ENCODE measurements around the gene SMG9.

The SMG9 gene

DNA sequence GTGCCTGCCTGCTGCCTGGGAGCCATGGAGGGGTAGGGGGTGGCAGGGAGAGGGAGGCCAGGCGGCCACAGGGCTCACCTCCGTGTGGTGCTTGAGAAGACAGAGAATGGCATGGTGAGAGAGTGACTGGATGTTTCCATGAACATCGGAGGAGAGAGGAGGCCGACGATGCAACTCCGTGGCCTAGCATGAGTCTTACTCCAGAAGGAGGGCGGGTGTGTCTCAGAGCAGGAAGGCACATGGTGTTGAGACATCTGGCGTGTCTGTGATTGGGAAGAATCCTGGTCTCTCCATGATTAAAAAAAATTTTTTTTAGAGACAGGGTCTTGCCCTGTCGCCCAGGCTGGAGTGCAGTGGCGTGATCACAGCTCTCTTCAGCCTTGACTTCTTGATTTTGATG, 33.8 kb downstream of the SMG9 start:
- no peak for DNase-seq

DNA sequence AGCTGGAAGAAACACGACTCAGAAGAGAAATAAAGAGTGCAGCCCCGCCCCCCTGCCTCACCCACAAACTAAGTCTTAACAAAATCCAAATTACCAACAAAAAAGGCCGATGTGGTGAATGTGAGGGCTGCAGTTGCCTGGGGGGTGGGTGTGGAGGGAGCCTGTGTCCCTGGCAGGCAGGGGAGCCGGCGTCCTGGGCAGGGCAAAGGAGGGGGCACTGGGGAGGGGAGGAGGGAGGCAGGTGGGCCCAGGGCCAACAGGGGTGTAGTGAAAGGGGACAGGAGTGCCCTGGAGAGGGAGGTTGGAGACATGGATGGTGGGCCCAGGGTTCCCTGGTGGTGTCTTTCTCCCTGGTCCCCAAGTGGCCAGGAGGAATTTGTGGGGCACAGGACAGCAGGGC, 34.8 kb downstream of the SMG9 start:
- DNase-seq = no peak

DNA sequence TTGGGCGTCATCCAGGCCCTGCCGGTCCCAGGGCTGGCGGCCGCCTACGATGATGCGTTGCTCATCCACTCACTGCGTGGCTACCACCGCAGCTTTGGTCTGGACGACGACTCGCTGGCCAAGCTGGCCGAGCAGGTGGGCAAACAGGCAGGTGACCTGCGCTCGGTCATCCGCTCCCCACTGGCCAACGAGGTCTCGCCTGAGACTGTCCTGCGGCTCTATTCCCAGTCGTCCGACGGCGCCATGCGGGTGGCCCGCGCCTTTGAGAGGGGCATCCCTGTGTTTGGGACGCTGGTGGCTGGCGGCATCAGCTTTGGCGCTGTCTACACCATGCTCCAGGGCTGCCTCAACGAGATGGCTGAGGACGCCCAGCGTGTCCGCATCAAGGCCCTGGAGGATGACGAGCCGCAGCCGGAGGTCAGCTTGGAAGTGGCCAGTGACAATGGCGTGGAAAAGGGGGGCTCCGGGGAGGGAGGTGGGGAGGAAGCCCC, 35.3 kb downstream of the SMG9 start:
- no peak for DNase-seq

GRCh38 chr19:43718627-43719377, 36.0 kb downstream of the SMG9 start:
- no peak for DNase-seq

GRCh38 chr19:43715776-43716175, 39.0 kb downstream of the SMG9 start, which contains the start of gene IRGC:
TSS of gene IRGC (plus strand) at chr19:43716076. CDS start at chr19:43718559, 2,483 bp downstream.
- DNase-seq = no peak

GRCh38 chr19:43713208-43713607, 41.6 kb downstream of the SMG9 start:
- DNase-seq = no peak

- no peak for DNase-seq
Measured at GRCh38 chr19:43711751-43712355, 42.9 kb downstream of the SMG9 start.

GRCh38 chr19:43708716-43709115, 46.0 kb downstream of the SMG9 start:
- DNase-seq = no peak

- DNase-seq = no peak
Measured at GRCh38 chr19:43707158-43707712, 47.5 kb downstream of the SMG9 start.

DNA sequence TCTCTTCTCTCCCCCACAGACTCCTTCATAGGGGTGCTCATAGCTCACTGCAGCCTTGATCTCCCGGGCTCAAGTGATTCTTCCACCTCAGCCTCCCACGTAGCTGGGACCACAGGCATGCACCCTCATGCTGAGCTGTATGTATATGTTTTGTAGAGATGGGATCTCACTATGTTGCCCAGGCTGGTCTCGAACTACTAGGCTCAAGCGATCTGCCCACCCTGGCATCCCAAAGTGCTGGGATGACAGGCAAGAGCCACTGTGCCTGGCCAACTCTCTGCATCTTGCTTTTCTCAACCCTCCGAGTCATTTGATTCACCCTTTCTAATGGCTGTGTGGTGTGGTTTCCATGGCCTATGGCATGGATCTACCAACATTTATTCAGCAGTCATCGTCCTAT, 49.0 kb downstream of the SMG9 start:
- no peak for DNase-seq

- no peak for DNase-seq
Measured at GRCh38 chr19:43704002-43704705, 50.6 kb downstream of the SMG9 start.

DNA sequence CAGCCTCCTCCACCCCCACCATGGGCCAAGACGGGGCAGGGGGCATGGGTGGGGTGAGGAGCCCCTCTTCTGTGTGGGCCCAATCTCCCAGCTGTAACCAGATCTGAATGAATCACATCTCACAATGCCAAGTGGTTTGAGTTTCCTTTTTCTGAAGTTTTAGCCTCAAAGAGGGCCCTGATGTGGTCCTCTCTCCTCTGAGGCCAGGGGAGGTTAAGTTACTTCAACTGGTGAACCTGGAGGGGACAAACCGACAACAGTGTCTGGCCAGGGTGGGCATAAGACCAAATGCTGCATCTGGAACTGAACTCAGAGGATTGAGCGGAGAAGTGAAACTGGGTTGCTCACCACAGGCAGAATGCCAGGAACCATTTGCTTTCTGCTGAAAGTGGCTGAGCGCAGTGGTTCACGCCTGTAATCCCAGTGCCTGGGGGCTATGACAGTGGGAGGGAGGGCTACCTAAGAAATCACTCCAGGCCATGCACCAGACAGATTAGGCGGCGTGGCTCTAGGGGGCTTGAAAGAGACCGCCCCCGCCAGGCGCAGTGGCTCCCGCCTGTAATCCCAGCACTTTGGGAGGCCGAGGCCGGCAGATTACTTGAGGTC, 54.3 kb downstream of the SMG9 start:
- no peak for DNase-seq

DNA sequence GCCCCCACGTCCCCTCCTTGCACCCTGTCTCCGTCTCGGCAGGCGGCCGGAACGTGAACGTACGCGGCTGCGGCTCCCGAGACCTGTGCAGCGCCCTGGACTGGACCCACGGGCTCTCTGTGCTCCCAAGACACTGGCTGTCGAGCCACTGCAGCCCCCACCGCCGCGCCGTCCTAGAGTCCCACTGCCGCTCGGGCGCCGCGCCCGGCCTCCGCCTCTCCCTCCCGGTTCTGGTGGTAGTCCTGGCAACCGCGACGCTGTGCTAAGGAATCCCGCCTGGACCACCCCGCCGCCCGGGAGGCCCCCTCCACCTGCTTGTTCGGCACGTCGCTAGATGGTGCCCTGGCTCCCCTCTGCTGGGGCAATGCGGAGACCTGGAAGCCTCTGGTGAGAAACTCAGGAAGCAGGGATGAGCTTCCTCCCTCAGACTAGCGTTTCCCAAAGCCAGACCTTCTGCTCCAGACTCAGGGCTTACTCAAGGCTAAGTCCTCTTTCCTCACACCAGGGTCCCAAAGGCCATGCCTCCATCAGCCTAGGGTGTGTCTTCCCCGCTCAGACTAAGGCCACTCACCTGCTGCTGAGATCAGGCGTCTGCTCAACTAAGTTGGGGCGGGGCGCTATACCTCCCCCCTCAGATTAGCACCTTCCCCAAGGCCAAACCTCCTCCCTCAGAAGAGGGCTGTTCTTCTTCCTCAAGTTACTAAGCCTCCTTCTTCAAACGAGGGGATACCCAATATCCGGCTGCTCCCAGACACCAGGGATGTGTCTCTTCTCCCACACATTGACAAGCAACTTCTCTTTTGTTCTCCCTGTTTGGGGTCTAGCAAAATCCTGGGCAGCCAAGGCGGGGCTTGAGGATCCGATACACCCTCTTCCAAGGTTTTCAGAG, 55.0 kb downstream of the SMG9 start:
- DNase-seq = no peak

- no peak for DNase-seq
Measured at GRCh38 chr19:43697295-43697694, 57.5 kb downstream of the SMG9 start.

GRCh38 chr19:43695985-43696704, 58.6 kb downstream of the SMG9 start:
- no peak for DNase-seq

DNA sequence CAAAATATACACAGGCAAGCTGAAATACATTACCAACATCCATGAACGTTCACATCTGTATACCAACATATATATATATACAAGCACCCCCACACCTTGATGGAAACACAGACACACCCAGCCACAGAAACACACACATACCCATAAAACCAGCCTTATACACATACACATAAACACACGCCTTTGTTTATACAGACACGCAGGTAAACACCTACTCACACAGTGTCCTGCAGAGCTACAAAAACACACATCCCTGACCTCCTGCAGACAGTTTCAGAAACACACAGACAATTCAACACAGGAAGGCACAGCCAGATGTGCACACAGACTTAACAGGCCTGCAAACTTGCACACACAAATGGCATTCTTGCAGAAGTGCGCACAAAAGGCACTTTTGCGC, 60.2 kb downstream of the SMG9 start:
- DNase-seq = no peak

GRCh38 chr19:43692877-43693276, 61.9 kb downstream of the SMG9 start:
- DNase-seq = no peak

GRCh38 chr19:43692385-43692784, 62.4 kb downstream of the SMG9 start:
- DNase-seq = no peak

DNA sequence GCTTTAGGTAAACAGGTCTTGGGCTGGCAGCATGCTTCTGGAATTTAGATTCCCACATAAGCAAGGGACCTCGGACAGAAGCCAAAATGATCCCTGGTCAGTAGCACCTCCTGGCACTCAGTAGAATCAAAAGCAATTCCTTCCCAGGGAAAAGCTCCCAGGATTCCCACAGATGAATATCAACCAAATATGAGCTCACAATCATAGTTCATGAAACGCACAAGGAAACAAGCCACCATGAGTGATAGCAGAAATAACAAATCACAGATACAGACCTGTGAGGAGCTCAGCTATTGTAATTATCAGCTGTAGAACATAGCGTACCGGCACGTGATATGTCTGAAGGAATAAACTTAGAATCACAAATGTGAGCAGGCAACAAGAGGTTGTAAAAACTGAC, 63.0 kb downstream of the SMG9 start:
- no peak for DNase-seq

GRCh38 chr19:43690890-43691289, 63.9 kb downstream of the SMG9 start:
- no peak for DNase-seq

DNA sequence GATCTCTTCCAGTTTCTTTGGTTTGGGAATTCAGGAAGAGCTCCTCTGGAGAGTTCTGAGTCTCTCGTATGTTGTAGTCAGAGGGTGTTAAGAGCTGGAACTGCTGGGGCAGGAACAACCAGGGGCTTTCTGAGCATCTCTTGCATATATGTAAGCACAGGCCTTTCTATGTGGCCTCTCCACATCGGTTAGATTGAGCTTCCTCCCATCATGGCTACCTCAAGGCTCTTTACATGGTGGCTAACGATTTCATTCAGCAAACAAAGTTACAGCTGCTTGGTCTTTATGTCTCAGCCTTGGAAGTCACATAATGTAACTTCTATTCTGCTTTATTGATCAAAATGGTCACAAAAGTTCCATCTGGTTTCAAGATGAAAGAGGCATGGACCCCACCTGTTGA, 64.3 kb downstream of the SMG9 start:
- DNase-seq = no peak

Data from CD4-positive, alpha-beta T cell treated with Interleukin-4 for 4 hours (primary cell).